A673 (cell line): ENCODE measurements around the gene GRIK3. TPM values are rescaled to one million over a fixed set of nuclear protein-coding genes. Genes with fewer than 3 reads are reported as not detected.

Source experiments
- BruUV-seq: library from RNA; stranded (reverse); fragments of 400-500 nt; replicated peaks from 2 replicates; lab custom pipeline; 2021; lab: Mats Ljungman, UMichigan
- CTCF ChIA-PET: fragments of 300-600 bp; sonication (Branson Sonifier 250); formaldehyde crosslinking; loops from one replicate; lab custom pipeline; 2022; ENCODE audit warnings: antibody characterized with exemption; lab: Charles Lee
- POLR2A ChIA-PET: fragments of 300-600 bp; sonication (Branson Sonifier 250); formaldehyde crosslinking; loops from one replicate; lab custom pipeline; 2022; ENCODE audit warnings: antibody characterized with exemption; ENCODE audit not compliant: low non-redundant PET; lab: Charles Lee
- DNase-seq: peaks from one replicate; pipeline ENCODE4 v3.0.0-alpha.2; 2015; ENCODE audit warnings: low spot score
- H3K27ac ChIP-seq: fragments of 200-600 bp; sonication (generic); 2 replicates; pipeline ENCODE4 v1.5.1; 2016; ENCODE audit warnings: mixed run types, low read depth, mild to moderate bottlenecking, mixed read lengths, antibody characterized with exemption, low read length; ENCODE audit not compliant: poor library complexity, severe bottlenecking
- H3K27me3 ChIP-seq: fragments of 200-600 bp; sonication (generic); replicated peaks from 2 replicates; pipeline ENCODE4 v1.6.1; 2017; ENCODE audit warnings: mixed run types, low read depth, mild to moderate bottlenecking, mixed read lengths, antibody characterized with exemption, low read length; ENCODE audit not compliant: insufficient read depth, poor library complexity
- H3K36me3 ChIP-seq: fragments of 200-600 bp; sonication (generic); 2 replicates; pipeline ENCODE4 v1.6.1; 2016; ENCODE audit warnings: mixed run types, mild to moderate bottlenecking, mixed read lengths, antibody characterized with exemption, low read length; ENCODE audit not compliant: insufficient read depth, poor library complexity, severe bottlenecking
- H3K4me1 ChIP-seq: fragments of 200-600 bp; sonication (generic); 2 replicates; pipeline ENCODE4 v1.6.1; 2017; ENCODE audit warnings: mixed run types, mild to moderate bottlenecking, mixed read lengths, antibody characterized with exemption, low read length; ENCODE audit not compliant: insufficient read depth, poor library complexity, severe bottlenecking
- H3K4me3 ChIP-seq: fragments of 200-600 bp; sonication (generic); 2 replicates; pipeline ENCODE4 v1.5.1; 2016; ENCODE audit warnings: low read depth, mixed run types, mild to moderate bottlenecking, mixed read lengths, low read length; ENCODE audit not compliant: poor library complexity, severe bottlenecking
- H3K9me3 ChIP-seq: fragments of 200-600 bp; sonication (generic); 2 replicates; pipeline ENCODE4 v1.6.1; 2016; ENCODE audit warnings: mixed run types, low read depth, mild to moderate bottlenecking, mixed read lengths, antibody characterized with exemption, low read length; ENCODE audit not compliant: poor library complexity, severe bottlenecking
- CTCF ChIP-seq: fragments of 300-800, 200-600 bp; sonication (generic); conservative IDR thresholded peaks from 2 replicates; pipeline ENCODE4 v1.5.1; 2017; ENCODE audit warnings: low read depth, mild to moderate bottlenecking, antibody characterized with exemption, low read length, moderate library complexity, mixed read lengths
- EZH2 ChIP-seq: fragments of 200-600 bp; sonication (generic); IDR thresholded peaks from 2 replicates; pipeline ENCODE4 v1.6.1; 2017; ENCODE audit warnings: borderline replicate concordance, low read depth, mild to moderate bottlenecking, mixed read lengths, antibody characterized with exemption, low read length; ENCODE audit not compliant: poor library complexity, severe bottlenecking
- intact Hi-C: fragments of 100-400 bp; cut with micrococcal nuclease; formaldehyde crosslinking; loops from one replicate; pipeline ENCODE4 v1.10.0; 2022; ENCODE audit not compliant: unreplicated experiment
- total RNA-seq: library from RNA; stranded (reverse); gene quantifications from 2 replicates; pipeline ENCODE4 v1.2.3, GENCODE V29; 2021

Gene GRIK3
- total RNA-seq, 1 experiment from 2014 or later = 0.17 TPM

- no TSS peak for BruUV-seq
- no peak overlapping the region for H3K27ac ChIP-seq
- DNase-seq = no peak
- intact Hi-C loops = no loop called here
- ChIA-PET CTCF (no interaction called here), POLR2A (no interaction called here)
- H3K27me3 ChIP-seq = no peaks in the 10 kb centered on the region
- H3K4me3 ChIP-seq = no peak overlapping the region
- TF ChIP-seq CTCF (no peak), EZH2 (no peak)
- no peaks in the 10 kb centered on the region for H3K9me3 ChIP-seq
- no peaks in the 10 kb centered on the region for H3K4me1 ChIP-seq
- H3K36me3 ChIP-seq = no peaks in the 10 kb centered on the region
Measured at GRCh38 chr1:36866169-36866814, 168.0 kb downstream of the GRIK3 start.

GRCh38 chr1:36865602-36865900 lies 168.8 kb downstream of the GRIK3 start:
- no peak overlapping the region for H3K4me3 ChIP-seq
- no peak for DNase-seq
- CTCF ChIA-PET = interaction anchor here (0.5 kb wide), 1 partner anchor 35 kb away, joined by 5 read pairs; no protein-coding TSS in a partner anchor
- no peak overlapping the region for H3K27ac ChIP-seq
- H3K27me3 ChIP-seq = no peaks in the 10 kb centered on the region
- no peaks in the 10 kb centered on the region for H3K9me3 ChIP-seq
- POLR2A ChIA-PET = no interaction called here
- BruUV-seq = no TSS peak
- intact Hi-C loops = no loop called here
- no peaks in the 10 kb centered on the region for H3K4me1 ChIP-seq
- H3K36me3 ChIP-seq = no peaks in the 10 kb centered on the region
- TF ChIP-seq CTCF (no peak), EZH2 (no peak)

- no peak for DNase-seq
- no TSS peak for BruUV-seq
- Histone ChIP-seq H3K36me3 (no peaks in the 10 kb centered on the region), H3K27me3 (no peaks in the 10 kb centered on the region), H3K27ac (no peak overlapping the region), H3K4me3 (no peak overlapping the region), H3K9me3 (no peaks in the 10 kb centered on the region), H3K4me1 (no peaks in the 10 kb centered on the region)
- ChIA-PET POLR2A (no interaction called here), CTCF (interaction anchor here (0.5 to 1.4 kb wide), 3 partner anchors 13 to 277 kb away, joined by 3 to 5 read pairs (median 4); no protein-coding TSS in a partner anchor)
- TF ChIP-seq EZH2 (no peak), CTCF (no peak)
- intact Hi-C loops = no loop called here
Measured at GRCh38 chr1:36864823-36865601, 169.3 kb downstream of the GRIK3 start.
